Measurements from ENCODE around the gene INF2.

INF2 gene

DNA sequence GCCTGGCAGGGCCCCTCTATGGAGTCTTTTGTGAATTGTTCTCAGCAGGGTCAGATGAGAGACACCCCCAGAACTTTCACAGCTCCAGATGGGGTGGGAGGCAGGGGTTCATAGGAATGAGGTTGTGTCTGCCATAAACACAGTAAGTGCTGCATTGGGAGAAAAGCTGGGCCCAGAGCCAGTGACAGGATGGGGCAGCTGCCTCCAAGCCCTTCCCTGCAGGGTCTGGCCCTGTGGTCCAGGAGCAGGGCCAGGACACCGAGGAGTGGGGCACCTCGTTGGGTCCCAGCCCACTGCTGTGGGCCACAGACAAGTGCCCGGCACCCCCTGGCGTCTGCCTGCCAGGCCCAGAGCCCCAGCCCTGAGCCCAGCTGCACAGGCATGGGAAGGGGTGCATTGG, 13.3 kb downstream of the INF2 start:
- TF ChIP-seq EZH2phosphoT487 (IDR thresholded peaks at IDR 0.05; ENCODE audit: low read length) (no peak), EZH2 (optimal IDR thresholded peaks at IDR 0.05; ENCODE audit: low read depth, low read length) (no peak), CTCF (IDR thresholded peaks at IDR 0.05; ENCODE audit: low read length) (no peak)
- no peaks in the 10 kb centered on the region for H3K36me3 ChIP-seq (replicated peaks; ENCODE audit: insufficient read depth, low read length)
- H3K9me3 ChIP-seq (replicated peaks; ENCODE audit: insufficient read depth, low read length): no peaks in the 10 kb centered on the region
- H3K4me1 ChIP-seq (ENCODE audit: low read length): no peaks in the 10 kb centered on the region
- H3K9me2 ChIP-seq (replicated peaks; ENCODE audit: insufficient read depth, low read length): no peaks in the 10 kb centered on the region
- no peak overlapping the region for H2AFZ ChIP-seq (ENCODE audit: low read length)
- no peak overlapping the region for H3K27ac ChIP-seq (ENCODE audit: low read length)
- no peak for DNase-seq
- H3K79me2 ChIP-seq (ENCODE audit: low read length): no peaks in the 10 kb centered on the region
- no peaks in the 10 kb centered on the region for H3K27me3 ChIP-seq (replicated peaks; ENCODE audit: insufficient read depth, low read length)
- H3K4me3 ChIP-seq (ENCODE audit: low read length): no peak overlapping the region
- H3K9ac ChIP-seq (ENCODE audit: low read length): no peak overlapping the region
- H4K20me1 ChIP-seq (ENCODE audit: insufficient read depth, low read length): no peaks in the 10 kb centered on the region
- no peak overlapping the region for H3K4me2 ChIP-seq (ENCODE audit: low read depth, low read length)
- no peaks in the 10 kb centered on the region for H3F3A ChIP-seq (ENCODE audit: insufficient read depth, low read length)

- no peaks in the 10 kb centered on the region for H3F3A ChIP-seq (ENCODE audit: insufficient read depth, low read length)
- H3K27ac ChIP-seq (ENCODE audit: low read length): no peak overlapping the region
- H4K20me1 ChIP-seq (ENCODE audit: insufficient read depth, low read length): no peaks in the 10 kb centered on the region
- no peaks in the 10 kb centered on the region for H3K27me3 ChIP-seq (replicated peaks; ENCODE audit: insufficient read depth, low read length)
- H3K9me3 ChIP-seq (replicated peaks; ENCODE audit: insufficient read depth, low read length): no peaks in the 10 kb centered on the region
- no peaks in the 10 kb centered on the region for H3K36me3 ChIP-seq (replicated peaks; ENCODE audit: insufficient read depth, low read length)
- no peak overlapping the region for H2AFZ ChIP-seq (ENCODE audit: low read length)
- H3K79me2 ChIP-seq (ENCODE audit: low read length): no peaks in the 10 kb centered on the region
- DNase-seq: no peak
- H3K9ac ChIP-seq (ENCODE audit: low read length): no peak overlapping the region
- no peaks in the 10 kb centered on the region for H3K9me2 ChIP-seq (replicated peaks; ENCODE audit: insufficient read depth, low read length)
- H3K4me3 ChIP-seq (ENCODE audit: low read length): no peak overlapping the region
- H3K4me1 ChIP-seq (ENCODE audit: low read length): no peaks in the 10 kb centered on the region
- TF ChIP-seq CTCF (IDR thresholded peaks at IDR 0.05; ENCODE audit: low read length): no peak
- no peak for TF ChIP-seq EZH2phosphoT487 (IDR thresholded peaks at IDR 0.05; ENCODE audit: low read length)
- no peak for TF ChIP-seq EZH2 (optimal IDR thresholded peaks at IDR 0.05; ENCODE audit: low read depth, low read length)
- no peak overlapping the region for H3K4me2 ChIP-seq (ENCODE audit: low read depth, low read length)
Observed at GRCh38 chr14:104703269-104703668, 13.9 kb downstream of the INF2 start.

DNA sequence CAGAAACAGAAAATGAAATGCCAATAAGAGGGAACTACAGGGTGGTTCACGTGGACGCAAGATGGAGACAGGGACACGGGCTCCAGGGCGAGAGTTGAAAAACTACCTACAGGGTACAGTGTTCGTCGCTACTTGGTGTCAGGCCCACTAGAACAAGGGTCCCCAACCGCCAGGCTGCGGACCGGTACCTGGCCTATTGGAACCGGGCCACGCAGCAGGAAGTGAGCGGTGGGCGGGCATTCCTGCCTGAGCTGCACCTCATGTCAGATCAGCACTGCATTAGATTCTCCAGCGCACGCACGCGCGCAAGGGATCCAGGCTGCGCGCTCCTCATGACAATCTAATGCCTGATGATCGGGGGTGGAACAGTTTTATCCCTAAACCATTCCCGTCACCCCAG, 14.8 kb downstream of the INF2 start:
- Histone ChIP-seq H3K9me2 (replicated peaks; ENCODE audit: insufficient read depth, low read length) (no peaks in the 10 kb centered on the region), H3K4me3 (ENCODE audit: low read length) (no peak overlapping the region), H2AFZ (ENCODE audit: low read length) (no peak overlapping the region), H3K27me3 (replicated peaks; ENCODE audit: insufficient read depth, low read length) (no peaks in the 10 kb centered on the region), H3K79me2 (ENCODE audit: low read length) (no peaks in the 10 kb centered on the region), H3F3A (ENCODE audit: insufficient read depth, low read length) (no peaks in the 10 kb centered on the region), H3K27ac (ENCODE audit: low read length) (no peak overlapping the region), H3K9ac (ENCODE audit: low read length) (no peak overlapping the region), H3K4me1 (ENCODE audit: low read length) (no peaks in the 10 kb centered on the region), H3K4me2 (ENCODE audit: low read depth, low read length) (no peak overlapping the region), H4K20me1 (ENCODE audit: insufficient read depth, low read length) (no peaks in the 10 kb centered on the region), H3K36me3 (replicated peaks; ENCODE audit: insufficient read depth, low read length) (no peaks in the 10 kb centered on the region), H3K9me3 (replicated peaks; ENCODE audit: insufficient read depth, low read length) (no peaks in the 10 kb centered on the region)
- no peak for TF ChIP-seq EZH2 (optimal IDR thresholded peaks at IDR 0.05; ENCODE audit: low read depth, low read length)
- no peak for TF ChIP-seq CTCF (IDR thresholded peaks at IDR 0.05; ENCODE audit: low read length)
- TF ChIP-seq EZH2phosphoT487 (IDR thresholded peaks at IDR 0.05; ENCODE audit: low read length): no peak
- no peak for DNase-seq

Measured in MM.1S (cell line).